DMS53 (cell line): ENCODE data around the gene SLC45A1.
"Not testable (repeated sequence)": the region's sequence is repeated elsewhere in the genome, so short reads cannot be mapped to it uniquely, and the experiment has no call there.

ENCODE experiments used
- DNase-seq: peaks from one replicate; lab custom pipeline; 2025; lab: John Stamatoyannopoulos, UW

SLC45A1 gene

GRCh38 chr1:8367571-8368194 is 49.8 kb downstream of the SLC45A1 start:
- DNase-seq: no peak

GRCh38 chr1:8368956-8369639 is 51.2 kb downstream of the SLC45A1 start:
- DNase-seq: no peak

- DNase-seq: no peak
These were observed 52.4 kb downstream of the SLC45A1 start for GRCh38 chr1:8370046-8370881.

GRCh38 chr1:8370905-8371315 is 53.0 kb downstream of the SLC45A1 start:
- no peak for DNase-seq

- no peak for DNase-seq
These were observed 53.6 kb downstream of the SLC45A1 start for GRCh38 chr1:8371372-8371991.

- DNase-seq: no peak
These were observed 55.2 kb downstream of the SLC45A1 start for GRCh38 chr1:8373125-8373524.

- no peak for DNase-seq
These were observed 55.8 kb downstream of the SLC45A1 start for GRCh38 chr1:8373581-8374241.

GRCh38 chr1:8374356-8374755 is 56.4 kb downstream of the SLC45A1 start:
- no peak for DNase-seq

GRCh38 chr1:8374812-8375211 is 56.9 kb downstream of the SLC45A1 start:
- peak; percentile 67 for DNase-seq

GRCh38 chr1:8376358-8376840 is 58.5 kb downstream of the SLC45A1 start:
- no peak for DNase-seq

- no peak for DNase-seq
These were observed 59.5 kb downstream of the SLC45A1 start for GRCh38 chr1:8377271-8377981.

- no peak for DNase-seq
These were observed 60.3 kb downstream of the SLC45A1 start for GRCh38 chr1:8378178-8378577.

- no peak for DNase-seq
These were observed 61.1 kb downstream of the SLC45A1 start for GRCh38 chr1:8378981-8379470.

GRCh38 chr1:8379513-8380186 is 61.7 kb downstream of the SLC45A1 start:
- DNase-seq: no peak

GRCh38 chr1:8380310-8380709 is 62.4 kb downstream of the SLC45A1 start:
- DNase-seq: not testable (repeated sequence)

- DNase-seq: no peak
These were observed 63.7 kb downstream of the SLC45A1 start for GRCh38 chr1:8381618-8382017.

- DNase-seq: no peak
These were observed 64.2 kb downstream of the SLC45A1 start for GRCh38 chr1:8382051-8382505.

- DNase-seq: no peak
These were observed 64.9 kb downstream of the SLC45A1 start for GRCh38 chr1:8382608-8383505.

GRCh38 chr1:8384088-8384487 is 66.2 kb downstream of the SLC45A1 start:
- no peak for DNase-seq
